ENCODE measurements around the gene RABGAP1L. TPM values are rescaled to one million over a fixed set of nuclear protein-coding genes. Genes with fewer than 3 reads are reported as not detected.

The RABGAP1L gene
- total and polyA plus RNA-seq, 2 of the 8 experiments (the other 6 are each of a cell fraction or from before 2014, with no cell fraction given) = 33.3 to 156 TPM

GRCh38 chr1:174693085-174693484 is 533.8 kb downstream of the RABGAP1L start:
- FAIRE-seq = no peak
- TF ChIP-seq ASH2L (IDR thresholded peaks at IDR 0.05; ENCODE audit: low read length) = no peak
- TF ChIP-seq YY1 (IDR thresholded peaks at IDR 0.05; ENCODE audit: low read depth, low read length) = no peak
- TF ChIP-seq CBX8 (IDR thresholded peaks at IDR 0.05; ENCODE audit: borderline replicate concordance, low read depth, low read length) = no peak
- no peak for TF ChIP-seq USF2 (IDR thresholded peaks at IDR 0.05; ENCODE audit: low read length)
- no peak for TF ChIP-seq CTCF (IDR thresholded peaks at IDR 0.05; ENCODE audit: control extremely low read depth in 1 of 3, insufficient read depth in 1 of 3, low read depth in 1 of 3, low read length in 3 of 3)
- TF ChIP-seq CEBPB (IDR thresholded peaks at IDR 0.05; ENCODE audit: low read depth, low read length) = no peak

More at GRCh38 chr1:174693085-174693484, 533.8 kb downstream of the RABGAP1L start:
- H3K14ac ChIP-seq (ENCODE audit: insufficient read length) = no peak overlapping the region
- H3K27ac ChIP-seq (ENCODE audit: low read depth, low read length) = no peak overlapping the region
- no peak overlapping the region for H4K91ac ChIP-seq (replicated peaks; ENCODE audit: insufficient read length, low read length)
- no peak overlapping the region for H2BK15ac ChIP-seq (ENCODE audit: low read length)
- H2AK5ac ChIP-seq (ENCODE audit: low read depth, low read length) = no peak overlapping the region
- H2AFZ ChIP-seq (ENCODE audit: low read length) = no peak overlapping the region
- H3K56ac ChIP-seq (replicated peaks; ENCODE audit: insufficient read length, low read depth, low read length) = no peak overlapping the region
- H3K23me2 ChIP-seq (ENCODE audit: low read depth, low read length) = no peaks in the 10 kb centered on the region
- DNase-seq (ENCODE audit: low read depth in 1 of 2, low spot score in 2 of 2) = no peak
- ChIA-PET POLR2A (ENCODE audit: partially characterized antibody) (no interaction called here), CTCF (ENCODE audit: partially characterized antibody) (interaction anchor here (1.2 to 1.7 kb wide), 2 partner anchors 12 to 282 kb away, joined by 3 to 6 read pairs; no protein-coding TSS in a partner anchor)
- H3K9me3 ChIP-seq (ENCODE audit: insufficient read depth in 2 of 2, low read depth in 1 of 2, low read length in 1 of 2) = no peaks in the 10 kb centered on the region
- H2BK20ac ChIP-seq (ENCODE audit: low read length) = no peak overlapping the region
- no peak overlapping the region for H3K4me2 ChIP-seq (ENCODE audit: insufficient read depth in 1 of 2, low read depth in 2 of 2, low read length in 2 of 2)
- WGBS, 2 experiments (ENCODE audit: extremely low coverage in 1 of 2, insufficient coverage in 1 of 2, insufficient read length in 1 of 2, insufficient replicate concordance in 2 of 2, low coverage in 1 of 2, low lambda C conversion rate in 2 of 2, missing lambda C conversion rate in 1 of 2) = 64% methylated on average over 3 of the region's 3 CpGs; no CpG with 5 or more reads in 1 of the 2 experiments
- H3K4me1 ChIP-seq (replicated peaks in 1 of 4; ENCODE audit: control insufficient read depth in 3 of 4, insufficient read depth in 4 of 4, low read length in 3 of 4) = peaks cover 0 to 2% (median 1%) of the 10 kb centered on the region in 4 experiments; a peak in 2 of 7 replicates
- no peak overlapping the region for H3K4me3 ChIP-seq (ENCODE audit: extremely low read depth in 1 of 4, insufficient read depth in 2 of 4, low read depth in 3 of 4, low read length in 4 of 4)
- H3K9ac ChIP-seq (replicated peaks in 1 of 4; ENCODE audit: extremely low read depth in 1 of 4, low read depth in 3 of 4, low read length in 3 of 4) = peak overlapping the region in 1 of 4 experiments; percentile 43; a peak in 1 of 7 replicates
- H2BK5ac ChIP-seq (ENCODE audit: low read depth, low read length) = no peak overlapping the region
- no peak overlapping the region for H2BK120ac ChIP-seq (replicated peaks; ENCODE audit: low read depth, low read length)
- no peak overlapping the region for H4K5ac ChIP-seq (ENCODE audit: insufficient read length, low read depth, low read length)
- H3K36me3 ChIP-seq (ENCODE audit: control insufficient read depth in 2 of 4, insufficient read depth in 4 of 4, low read length in 3 of 4) = no peaks in the 10 kb centered on the region
- H4K8ac ChIP-seq (ENCODE audit: extremely low read depth, insufficient read depth, low read length) = no peak overlapping the region
- H3K79me2 ChIP-seq (ENCODE audit: control insufficient read depth in 1 of 2, insufficient read depth in 2 of 2, low read length in 2 of 2) = no peaks in the 10 kb centered on the region
- H4K20me1 ChIP-seq (replicated peaks in 1 of 2; ENCODE audit: control insufficient read depth in 1 of 2, insufficient read depth in 2 of 2, low read length in 2 of 2) = no peaks in the 10 kb centered on the region
- no peak overlapping the region for H3K4ac ChIP-seq (replicated peaks; ENCODE audit: insufficient read length, low read depth, low read length)
- no peaks in the 10 kb centered on the region for H3K27me3 ChIP-seq (replicated peaks in 1 of 4; ENCODE audit: control insufficient read depth in 3 of 4, extremely low read depth in 1 of 4, insufficient read depth in 3 of 4, low read length in 3 of 4)
- no peak overlapping the region for H3K23ac ChIP-seq (ENCODE audit: insufficient read length)
- no peak overlapping the region for H3K18ac ChIP-seq (ENCODE audit: extremely low read depth, low read length)
- no peaks in the 10 kb centered on the region for H3K79me1 ChIP-seq (ENCODE audit: low read depth, low read length)
- no peak overlapping the region for H2BK12ac ChIP-seq (ENCODE audit: low read depth, low read length)

All from H1 (cell line).